ENCODE measurements around the gene IQCH.

- no peak for TF ChIP-seq CTCF (conservative IDR thresholded peaks at IDR 0.05 in 1 of 2, IDR thresholded peaks at IDR 0.05 in 1 of 2; ENCODE audit: low read depth in 1 of 2, low read length in 2 of 2)
- no peak for TF ChIP-seq EZH2 (IDR thresholded peaks at IDR 0.05; ENCODE audit: low read length, missing control alignments)
Observed at GRCh38 chr15:67515557-67515956, 261.0 kb downstream of the IQCH start.
